Stimulated activated CD4-positive, alpha-beta T cell treated with anti-CD3 and anti-CD28 coated beads, Interleukin-4, amount 100 ng/mL, for 1 hour (primary cell): Measurements from ENCODE around the gene MYH1.

Experiments used
- DNase-seq: peaks from one replicate; pipeline ENCODE4 v3.0.0-alpha.2; 2020

Gene MYH1

GRCh38 chr17:10474536-10474935, 43.8 kb downstream of the MYH1 start:
- no peak for DNase-seq

- DNase-seq = no peak
Observed at GRCh38 chr17:10471858-10472257, 46.5 kb downstream of the MYH1 start.

- DNase-seq = no peak
Observed at GRCh38 chr17:10469459-10469858, 48.9 kb downstream of the MYH1 start, which contains the start of gene MYH4. MYH4 (minus strand) TSS chr17:10469559; CDS start chr17:10466745, 2,814 bp downstream.

- DNase-seq = no peak
Observed at GRCh38 chr17:10463402-10463801, 54.9 kb downstream of the MYH1 start.

- DNase-seq = no peak
Observed at GRCh38 chr17:10460062-10460461, 58.3 kb downstream of the MYH1 start.

- no peak for DNase-seq
Observed at GRCh38 chr17:10458701-10459100, 59.6 kb downstream of the MYH1 start.

GRCh38 chr17:10457952-10458351, 60.4 kb downstream of the MYH1 start:
- DNase-seq = no peak

- DNase-seq = no peak
Observed at GRCh38 chr17:10447026-10447931, 71.1 kb downstream of the MYH1 start.
